Measurements from ENCODE around the gene DLL4. TPM values are rescaled to one million over a fixed set of nuclear protein-coding genes. Genes with fewer than 3 reads are reported as not detected.

Gene DLL4
- total and polyA plus RNA-seq, 11 donors = 4.7 to 20.8 (median 11.1) TPM

- Histone ChIP-seq H3K27ac (no peak overlapping the region), H3K36me3 (peaks cover 7 to 93% (median 79%) of the 10 kb centered on the region in 9 donors), H3K9me3 (no peaks in the 10 kb centered on the region), H3K4me3 (no peak overlapping the region), H3K27me3 (no peaks in the 10 kb centered on the region), H3K4me1 (peaks cover 0 to 6% (median 0%) of the 10 kb centered on the region in 12 donors)
- WGBS, 4 donors = 95 to 96% (median 95%) methylated on average over 6 of the region's 6 CpGs
- ATAC-seq (no peak), DNase-seq (no peak)
- intact Hi-C loops (cut with DNase I) = loop anchor here in 1 of 10 donors (10.0 kb wide), 1 partner anchor 69 kb away; no protein-coding TSS in a partner anchor
- TF ChIP-seq POLR2A (IDR thresholded peaks at IDR 0.05) = no peak
Measured at GRCh38 chr15:40985541-40986330, 56.6 kb downstream of the DLL4 start.

- ATAC-seq = no peak
- no peaks in the 10 kb centered on the region for H3K27me3 ChIP-seq
- H3K9me3 ChIP-seq = no peaks in the 10 kb centered on the region
- no peak overlapping the region for H3K4me3 ChIP-seq
- peaks cover 0 to 5% (median 0%) of the 10 kb centered on the region in 12 donors for H3K4me1 ChIP-seq
- 77 to 80% (median 78%) methylated on average over 7 of the region's 7 CpGs for WGBS, 4 donors
- no peak overlapping the region for H3K27ac ChIP-seq
- DNase-seq = no peak
- TF ChIP-seq POLR2A (IDR thresholded peaks at IDR 0.05) (no peak), CTCF (IDR thresholded peaks at IDR 0.05) (no peak)
- peaks cover 7 to 93% (median 79%) of the 10 kb centered on the region in 9 donors for H3K36me3 ChIP-seq
- intact Hi-C loops (cut with DNase I) = loop anchor here in 1 of 10 donors (10.0 kb wide), 1 partner anchor 68 kb away; no protein-coding TSS in a partner anchor
Measured at GRCh38 chr15:40986820-40987219, 57.7 kb downstream of the DLL4 start.

- ATAC-seq (no peak), DNase-seq (no peak)
- Histone ChIP-seq H3K27ac (no peak overlapping the region), H3K36me3 (peaks cover 7 to 86% (median 71%) of the 10 kb centered on the region in 9 donors), H3K9me3 (no peaks in the 10 kb centered on the region), H3K27me3 (no peaks in the 10 kb centered on the region), H3K4me1 (peaks cover 0 to 4% (median 0%) of the 10 kb centered on the region in 12 donors), H3K4me3 (no peak overlapping the region)
- TF ChIP-seq CTCF (IDR thresholded peaks at IDR 0.05) (no peak), POLR2A (IDR thresholded peaks at IDR 0.05) (no peak)
- 94 to 96% (median 95%) methylated on average over 4 of the region's 4 CpGs for WGBS, 4 donors
- intact Hi-C loops (cut with DNase I) = loop anchor here in 1 of 10 donors (10.0 kb wide), 1 partner anchor 67 kb away; no protein-coding TSS in a partner anchor
Measured at GRCh38 chr15:40988156-40988555, 59.0 kb downstream of the DLL4 start.

Other genes with a start within 250 kb of the DLL4 start
- 1 to 10 TPM in 3 of 9 donors, under 1 TPM in 4, not detected in 2; 0.48 to 3.9 (median 0.65) TPM for gene RAD51, start 234.2 kb upstream of the DLL4 start, total RNA-seq
- under 1 TPM; 0.15 to 0.36 TPM for gene RAD51, start 234.2 kb upstream of the DLL4 start, polyA plus RNA-seq
- gene RMDN3, start 174.1 kb upstream of the DLL4 start, total RNA-seq = 10 to 100 TPM; 12.0 to 22.9 (median 18.5) TPM
- 10 to 100 TPM; 14.0 to 26.2 TPM for gene RMDN3, start 174.1 kb upstream of the DLL4 start, polyA plus RNA-seq
- 10 to 100 TPM in 2 of 9 donors, 1 to 10 TPM in 7; 1.6 to 24.0 (median 6.6) TPM for gene GCHFR, start 165.3 kb upstream of the DLL4 start, total RNA-seq
- 10 to 100 TPM in 1 of 2 donors, 1 to 10 TPM in 1; 5.1 to 12.7 TPM for gene GCHFR, start 165.3 kb upstream of the DLL4 start, polyA plus RNA-seq
- 1 to 10 TPM in 1 of 9 donors, under 1 TPM in 5, not detected in 3; 0.12 to 1.1 (median 0.18) TPM for gene C15orf62, start 159.4 kb upstream of the DLL4 start, total RNA-seq
- gene C15orf62, start 159.4 kb upstream of the DLL4 start, polyA plus RNA-seq = under 1 TPM; 0.06 to 0.30 TPM
- gene ZFYVE19, start 122.3 kb upstream of the DLL4 start, total RNA-seq = 10 to 100 TPM; 11.9 to 27.1 (median 18.8) TPM
- gene ZFYVE19, start 122.3 kb upstream of the DLL4 start, polyA plus RNA-seq = 10 to 100 TPM; 10.5 to 18.9 TPM
- gene DNAJC17, start 121.9 kb upstream of the DLL4 start, total RNA-seq = 10 to 100 TPM in 8 of 9 donors, 1 to 10 TPM in 1; 7.6 to 19.7 (median 14.7) TPM
- gene DNAJC17, start 121.9 kb upstream of the DLL4 start, polyA plus RNA-seq = 10 to 100 TPM; 29.1 to 29.9 TPM
- gene PPP1R14D, start 100.6 kb upstream of the DLL4 start, total RNA-seq = not detected
- gene PPP1R14D, start 100.6 kb upstream of the DLL4 start, polyA plus RNA-seq = not detected
- gene SPINT1, start 85.3 kb upstream of the DLL4 start, total RNA-seq = 1 to 10 TPM in 3 of 9 donors, under 1 TPM in 5, not detected in 1; 0.20 to 3.4 (median 0.76) TPM
- under 1 TPM; 0.11 to 0.39 TPM for gene SPINT1, start 85.3 kb upstream of the DLL4 start, polyA plus RNA-seq
- gene RHOV, start 55.1 kb upstream of the DLL4 start, total RNA-seq = not detected
- not detected for gene RHOV, start 55.1 kb upstream of the DLL4 start, polyA plus RNA-seq
- gene VPS18, start 34.9 kb upstream of the DLL4 start, total RNA-seq = 10 to 100 TPM; 18.0 to 29.2 (median 23.1) TPM
- gene VPS18, start 34.9 kb upstream of the DLL4 start, polyA plus RNA-seq = 10 to 100 TPM; 14.7 to 21.3 TPM
- gene CHAC1, start 24.1 kb downstream of the DLL4 start, total RNA-seq = 1 to 10 TPM in 6 of 9 donors, under 1 TPM in 3; 0.72 to 5.3 (median 1.8) TPM
- 1 to 10 TPM; 2.4 to 6.1 TPM for gene CHAC1, start 24.1 kb downstream of the DLL4 start, polyA plus RNA-seq
- gene INO80, start 186.9 kb downstream of the DLL4 start, total RNA-seq = 10 to 100 TPM in 7 of 9 donors, 1 to 10 TPM in 2; 9.7 to 20.9 (median 12.6) TPM
- 10 to 100 TPM in 1 of 2 donors, 1 to 10 TPM in 1; 4.7 to 14.3 TPM for gene INO80, start 186.9 kb downstream of the DLL4 start, polyA plus RNA-seq

All from heart left ventricle (tissue), 16 donors.